PC-3 (cell line): Measurements from ENCODE around the gene FCRL5.

Experiments
- EZH2 ChIP-seq: fragments of 300-600 bp; sonication (generic); IDR thresholded peaks from one replicate; pipeline ENCODE4 v1.6.1; 2017; ENCODE audit warnings: antibody characterized with exemption, mild to moderate bottlenecking, low read length; ENCODE audit not compliant: unreplicated experiment
- TF ChIP-seq, protein P1 (sequence below): fragments of 300-600 bp; sonication (generic); conservative IDR thresholded peaks from 2 replicates; pipeline ENCODE4 v1.5.1; 2017; ENCODE audit warnings: antibody characterized with exemption, low read depth, mild to moderate bottlenecking, low read length

DNA sequence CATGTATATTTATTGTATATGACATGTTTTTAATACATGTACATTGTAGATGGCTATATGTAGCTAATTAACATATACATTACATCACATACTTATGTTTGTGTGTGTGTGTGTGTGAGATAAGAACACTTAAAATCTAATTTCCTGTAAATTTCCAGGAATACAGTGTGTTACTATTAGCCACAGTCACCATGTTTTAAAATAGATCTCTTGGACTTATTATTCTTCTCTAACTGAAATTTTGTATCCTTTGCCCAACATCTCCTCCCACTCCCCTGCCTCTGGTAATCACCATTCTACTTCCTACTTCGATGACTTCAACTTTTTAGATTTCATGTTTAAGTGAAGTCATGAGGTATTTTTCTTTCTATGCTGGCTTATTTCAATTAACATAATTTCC is 64.8 kb downstream of the FCRL5 start:
- TF ChIP-seq, protein P1, sequence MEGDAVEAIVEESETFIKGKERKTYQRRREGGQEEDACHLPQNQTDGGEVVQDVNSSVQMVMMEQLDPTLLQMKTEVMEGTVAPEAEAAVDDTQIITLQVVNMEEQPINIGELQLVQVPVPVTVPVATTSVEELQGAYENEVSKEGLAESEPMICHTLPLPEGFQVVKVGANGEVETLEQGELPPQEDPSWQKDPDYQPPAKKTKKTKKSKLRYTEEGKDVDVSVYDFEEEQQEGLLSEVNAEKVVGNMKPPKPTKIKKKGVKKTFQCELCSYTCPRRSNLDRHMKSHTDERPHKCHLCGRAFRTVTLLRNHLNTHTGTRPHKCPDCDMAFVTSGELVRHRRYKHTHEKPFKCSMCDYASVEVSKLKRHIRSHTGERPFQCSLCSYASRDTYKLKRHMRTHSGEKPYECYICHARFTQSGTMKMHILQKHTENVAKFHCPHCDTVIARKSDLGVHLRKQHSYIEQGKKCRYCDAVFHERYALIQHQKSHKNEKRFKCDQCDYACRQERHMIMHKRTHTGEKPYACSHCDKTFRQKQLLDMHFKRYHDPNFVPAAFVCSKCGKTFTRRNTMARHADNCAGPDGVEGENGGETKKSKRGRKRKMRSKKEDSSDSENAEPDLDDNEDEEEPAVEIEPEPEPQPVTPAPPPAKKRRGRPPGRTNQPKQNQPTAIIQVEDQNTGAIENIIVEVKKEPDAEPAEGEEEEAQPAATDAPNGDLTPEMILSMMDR = no peak
- no peak for TF ChIP-seq EZH2
